ENCODE results near the gene AVP. TPM values are rescaled to one million over a fixed set of nuclear protein-coding genes. Genes with fewer than 3 reads are reported as not detected.

The AVP gene
- total and polyA plus RNA-seq, 9 of the 15 experiments (the other 6 are each of a cell fraction or from before 2014, with no cell fraction given), result not detected

DNA sequence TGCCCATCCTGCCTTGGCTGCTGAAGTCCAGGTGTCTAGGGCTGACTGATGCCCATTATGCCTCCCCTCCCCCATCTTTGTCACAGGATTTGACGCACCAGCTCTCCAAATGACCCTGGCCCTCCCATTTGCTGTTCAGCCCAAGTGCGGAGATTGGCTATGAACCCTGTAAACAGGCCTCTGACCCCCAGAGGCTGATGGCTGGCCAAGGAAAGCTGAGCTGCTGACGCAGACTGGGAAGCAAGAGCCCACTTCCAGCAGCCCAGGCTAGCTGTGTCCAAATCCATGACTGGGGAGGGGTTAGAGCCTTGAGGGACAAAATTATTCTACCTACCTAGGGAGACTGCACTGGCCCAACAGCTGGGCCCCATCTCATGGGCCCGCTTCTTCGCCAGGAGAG, 41.9 kb downstream of the AVP start (continued):
- TF ChIP-seq ZNF512 (tag; IDR thresholded peaks at IDR 0.05) (no peak), ZNF354B (CRISPR knock-in tag; IDR thresholded peaks at IDR 0.05) (no peak), ZFP1 (CRISPR knock-in tag; IDR thresholded peaks at IDR 0.05) (no peak)
- TF ChIP-seq, protein P1, sequence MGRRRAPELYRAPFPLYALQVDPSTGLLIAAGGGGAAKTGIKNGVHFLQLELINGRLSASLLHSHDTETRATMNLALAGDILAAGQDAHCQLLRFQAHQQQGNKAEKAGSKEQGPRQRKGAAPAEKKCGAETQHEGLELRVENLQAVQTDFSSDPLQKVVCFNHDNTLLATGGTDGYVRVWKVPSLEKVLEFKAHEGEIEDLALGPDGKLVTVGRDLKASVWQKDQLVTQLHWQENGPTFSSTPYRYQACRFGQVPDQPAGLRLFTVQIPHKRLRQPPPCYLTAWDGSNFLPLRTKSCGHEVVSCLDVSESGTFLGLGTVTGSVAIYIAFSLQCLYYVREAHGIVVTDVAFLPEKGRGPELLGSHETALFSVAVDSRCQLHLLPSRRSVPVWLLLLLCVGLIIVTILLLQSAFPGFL (CRISPR knock-in tag; IDR thresholded peaks at IDR 0.05), result no peak

DNA sequence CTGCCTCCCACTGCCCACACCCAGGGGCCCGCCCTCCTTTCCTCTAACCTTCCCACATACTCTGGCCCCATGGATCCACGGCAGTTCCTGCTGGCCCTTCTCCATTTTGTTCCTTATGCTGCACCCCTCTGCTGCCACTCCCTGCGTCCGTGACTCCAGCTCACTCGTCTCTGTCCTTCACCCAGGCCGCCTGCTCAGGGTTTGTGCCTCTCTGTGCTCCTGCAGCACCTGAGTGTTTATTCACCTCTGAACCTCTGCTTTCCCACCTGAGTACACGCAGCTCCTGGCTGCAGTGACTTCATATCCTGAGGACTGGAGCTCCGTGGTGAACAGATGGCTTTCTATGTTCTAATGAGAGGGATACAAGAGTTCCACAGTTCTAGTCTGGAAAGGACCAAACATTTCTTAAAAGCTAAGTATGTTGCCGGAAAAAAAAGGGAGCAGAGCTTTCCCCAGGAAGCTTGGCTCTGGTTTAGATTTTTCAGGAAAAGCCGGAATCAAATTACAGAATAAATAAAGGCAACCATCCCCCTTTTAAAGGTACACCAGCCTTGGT, 42.6 kb downstream of the AVP start:
- Histone ChIP-seq H3K36me3 (ENCODE audit: control insufficient read depth, insufficient read depth, low read length) (peaks cover 41% of the 10 kb centered on the region; the same call in 2 of the 3 replicates), H3K9me1 (ENCODE audit: control insufficient read depth, insufficient read depth, low read length) (no peaks in the 10 kb centered on the region), H3K4me3 (no peak overlapping the region), H3K27ac (ENCODE audit: extremely low read depth, low read depth, low read length) (no peak overlapping the region), H3K4me2 (ENCODE audit: insufficient read depth, low read length) (no peak overlapping the region), H3K4me1 (replicated peaks in 1 of 2; ENCODE audit: control insufficient read depth in 2 of 2, insufficient read depth in 2 of 2, low read length in 2 of 2) (peaks cover 15 to 21% of the 10 kb centered on the region in 2 experiments; a peak in 4 of 5 replicates), H3K9ac (ENCODE audit: insufficient read depth in 1 of 2, low read depth in 2 of 2, low read length in 2 of 2) (peak overlapping the region in 1 of 2 experiments; percentile 52; a peak in 1 of 4 replicates), H4K20me1 (replicated peaks; ENCODE audit: control insufficient read depth, insufficient read depth, low read length) (no peaks in the 10 kb centered on the region), H2AFZ (ENCODE audit: low read depth, low read length) (no peak overlapping the region), H3K27me3 (ENCODE audit: control insufficient read depth in 2 of 2, insufficient read depth in 2 of 2, low read length in 2 of 2) (no peaks in the 10 kb centered on the region), H3K9me3 (replicated peaks; ENCODE audit: control insufficient read depth, insufficient read depth, low read depth, low read length) (no peaks in the 10 kb centered on the region), H3K79me2 (ENCODE audit: control insufficient read depth, insufficient read depth, low read length) (peaks cover 11% of the 10 kb centered on the region)
- ChIA-PET CTCF (ENCODE audit: low intra/inter-chr PET ratio) (no interaction called here), POLR2A (interaction anchor here (0.6 kb wide), 1 partner anchor 27 kb away, joined by 3 read pairs; no protein-coding TSS in a partner anchor)
- BruUV-seq (replicated peaks), result no TSS peak
- ATAC-seq, result no peak
- intact Hi-C loops (cut with micrococcal nuclease), result no loop called here
- DNase-seq (ENCODE audit: extremely low read depth in 1 of 4, low spot score in 3 of 4), result no peak
- 76% methylated on average over 8 of the region's 10 CpGs for WGBS (ENCODE audit: insufficient coverage, low coverage, missing lambda C conversion rate)
- in situ Hi-C loops (cut with MboI), result no loop called here
- FAIRE-seq, result no peak
- TF ChIP-seq, protein P2, sequence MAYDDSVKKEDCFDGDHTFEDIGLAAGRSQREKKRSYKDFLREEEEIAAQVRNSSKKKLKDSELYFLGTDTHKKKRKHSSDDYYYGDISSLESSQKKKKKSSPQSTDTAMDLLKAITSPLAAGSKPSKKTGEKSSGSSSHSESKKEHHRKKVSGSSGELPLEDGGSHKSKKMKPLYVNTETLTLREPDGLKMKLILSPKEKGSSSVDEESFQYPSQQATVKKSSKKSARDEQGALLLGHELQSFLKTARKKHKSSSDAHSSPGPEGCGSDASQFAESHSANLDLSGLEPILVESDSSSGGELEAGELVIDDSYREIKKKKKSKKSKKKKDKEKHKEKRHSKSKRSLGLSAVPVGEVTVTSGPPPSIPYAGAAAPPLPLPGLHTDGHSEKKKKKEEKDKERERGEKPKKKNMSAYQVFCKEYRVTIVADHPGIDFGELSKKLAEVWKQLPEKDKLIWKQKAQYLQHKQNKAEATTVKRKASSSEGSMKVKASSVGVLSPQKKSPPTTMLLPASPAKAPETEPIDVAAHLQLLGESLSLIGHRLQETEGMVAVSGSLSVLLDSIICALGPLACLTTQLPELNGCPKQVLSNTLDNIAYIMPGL (CRISPR knock-in tag; IDR thresholded peaks at IDR 0.05), result no peak
- TF ChIP-seq, protein P3, sequence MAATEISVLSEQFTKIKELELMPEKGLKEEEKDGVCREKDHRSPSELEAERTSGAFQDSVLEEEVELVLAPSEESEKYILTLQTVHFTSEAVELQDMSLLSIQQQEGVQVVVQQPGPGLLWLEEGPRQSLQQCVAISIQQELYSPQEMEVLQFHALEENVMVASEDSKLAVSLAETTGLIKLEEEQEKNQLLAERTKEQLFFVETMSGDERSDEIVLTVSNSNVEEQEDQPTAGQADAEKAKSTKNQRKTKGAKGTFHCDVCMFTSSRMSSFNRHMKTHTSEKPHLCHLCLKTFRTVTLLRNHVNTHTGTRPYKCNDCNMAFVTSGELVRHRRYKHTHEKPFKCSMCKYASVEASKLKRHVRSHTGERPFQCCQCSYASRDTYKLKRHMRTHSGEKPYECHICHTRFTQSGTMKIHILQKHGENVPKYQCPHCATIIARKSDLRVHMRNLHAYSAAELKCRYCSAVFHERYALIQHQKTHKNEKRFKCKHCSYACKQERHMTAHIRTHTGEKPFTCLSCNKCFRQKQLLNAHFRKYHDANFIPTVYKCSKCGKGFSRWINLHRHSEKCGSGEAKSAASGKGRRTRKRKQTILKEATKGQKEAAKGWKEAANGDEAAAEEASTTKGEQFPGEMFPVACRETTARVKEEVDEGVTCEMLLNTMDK (IDR thresholded peaks at IDR 0.05; ENCODE audit: borderline replicate concordance, insufficient read depth, low read depth, low read length, poor library complexity, severe bottlenecking), result no peak
- TF ChIP-seq SMARCA5 (IDR thresholded peaks at IDR 0.05) (no peak), ZNF584 (CRISPR knock-in tag; IDR thresholded peaks at IDR 0.05; ENCODE audit: low read depth) (no peak), HLTF (IDR thresholded peaks at IDR 0.05) (no peak), ZNF253 (CRISPR knock-in tag; conservative IDR thresholded peaks at IDR 0.05) (no peak), STAT5A (IDR thresholded peaks at IDR 0.05; ENCODE audit: borderline replicate concordance, low read length) (no peak), GABPA (tag; conservative IDR thresholded peaks at IDR 0.05; ENCODE audit: low read depth) (no peak), HMG20B (CRISPR knock-in tag; IDR thresholded peaks at IDR 0.05) (no peak), ZNF165 (CRISPR knock-in tag; IDR thresholded peaks at IDR 0.05; ENCODE audit: borderline replicate concordance) (no peak), EHMT2 (IDR thresholded peaks at IDR 0.05) (no peak), MAZ (CRISPR knock-in tag; conservative IDR thresholded peaks at IDR 0.05 in 1 of 2, IDR thresholded peaks at IDR 0.05 in 1 of 2) (no peak)

All from K562 (cell line).